HCT116 (cell line): Measurements from ENCODE around the gene CSAD.

Experiments
- ATF3 ChIP-seq: IDR thresholded peaks from 2 replicates; pipeline ENCODE4 v1.6.1; 2012
- CTCF ChIP-seq, 3 experiments: fragments of 200-600 bp in 1 of 3; sonication (generic) in 1 of 3; IDR thresholded peaks in 2 of 3; conservative IDR thresholded peaks in 1 of 3; 2 replicates each; pipeline ENCODE4 v1.5.1; 2012 to 2017; ENCODE audit warnings: low read depth in 2 of 3, low read length in 2 of 3, antibody characterized with exemption in 1 of 3, borderline replicate concordance in 1 of 3, control low read depth in 1 of 3, mild to moderate bottlenecking in 1 of 3, mixed read lengths in 1 of 3, mixed run types in 1 of 3, moderate library complexity in 1 of 3; ENCODE audit not compliant: insufficient read depth in 1 of 3
- JUND ChIP-seq: IDR thresholded peaks from 2 replicates; pipeline ENCODE4 v1.6.1; 2012
- MAX ChIP-seq: IDR thresholded peaks from 2 replicates; pipeline ENCODE4 v1.6.1; 2012
- POLR2AphosphoS5 ChIP-seq: IDR thresholded peaks from 2 replicates; pipeline ENCODE4 v1.6.1; 2011; ENCODE audit warnings: mild to moderate bottlenecking, low read depth, low read length, moderate library complexity
- ZFX ChIP-seq: fragments of 450-650 bp; IDR thresholded peaks from 2 replicates; pipeline ENCODE4 v1.6.1; 2017
- TF ChIP-seq, protein P1 (sequence below): IDR thresholded peaks from 2 replicates; pipeline ENCODE4 v1.6.1; 2012; ENCODE audit warnings: low read depth

GRCh38 chr12:53161119-53161911, 19.4 kb downstream of the CSAD start:
- TF ChIP-seq CTCF (IDR thresholded peaks at IDR 0.05 in 2 of 3, conservative IDR thresholded peaks at IDR 0.05 in 1 of 3; ENCODE audit: borderline replicate concordance in 1 of 3, insufficient read depth in 1 of 3, low read depth in 2 of 3, low read length in 2 of 3) = no peak
- no peak for TF ChIP-seq ATF3
- TF ChIP-seq, protein P1, sequence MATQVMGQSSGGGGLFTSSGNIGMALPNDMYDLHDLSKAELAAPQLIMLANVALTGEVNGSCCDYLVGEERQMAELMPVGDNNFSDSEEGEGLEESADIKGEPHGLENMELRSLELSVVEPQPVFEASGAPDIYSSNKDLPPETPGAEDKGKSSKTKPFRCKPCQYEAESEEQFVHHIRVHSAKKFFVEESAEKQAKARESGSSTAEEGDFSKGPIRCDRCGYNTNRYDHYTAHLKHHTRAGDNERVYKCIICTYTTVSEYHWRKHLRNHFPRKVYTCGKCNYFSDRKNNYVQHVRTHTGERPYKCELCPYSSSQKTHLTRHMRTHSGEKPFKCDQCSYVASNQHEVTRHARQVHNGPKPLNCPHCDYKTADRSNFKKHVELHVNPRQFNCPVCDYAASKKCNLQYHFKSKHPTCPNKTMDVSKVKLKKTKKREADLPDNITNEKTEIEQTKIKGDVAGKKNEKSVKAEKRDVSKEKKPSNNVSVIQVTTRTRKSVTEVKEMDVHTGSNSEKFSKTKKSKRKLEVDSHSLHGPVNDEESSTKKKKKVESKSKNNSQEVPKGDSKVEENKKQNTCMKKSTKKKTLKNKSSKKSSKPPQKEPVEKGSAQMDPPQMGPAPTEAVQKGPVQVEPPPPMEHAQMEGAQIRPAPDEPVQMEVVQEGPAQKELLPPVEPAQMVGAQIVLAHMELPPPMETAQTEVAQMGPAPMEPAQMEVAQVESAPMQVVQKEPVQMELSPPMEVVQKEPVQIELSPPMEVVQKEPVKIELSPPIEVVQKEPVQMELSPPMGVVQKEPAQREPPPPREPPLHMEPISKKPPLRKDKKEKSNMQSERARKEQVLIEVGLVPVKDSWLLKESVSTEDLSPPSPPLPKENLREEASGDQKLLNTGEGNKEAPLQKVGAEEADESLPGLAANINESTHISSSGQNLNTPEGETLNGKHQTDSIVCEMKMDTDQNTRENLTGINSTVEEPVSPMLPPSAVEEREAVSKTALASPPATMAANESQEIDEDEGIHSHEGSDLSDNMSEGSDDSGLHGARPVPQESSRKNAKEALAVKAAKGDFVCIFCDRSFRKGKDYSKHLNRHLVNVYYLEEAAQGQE = no peak
- TF ChIP-seq MAX = no peak
- TF ChIP-seq POLR2AphosphoS5 = no peak
- no peak for TF ChIP-seq ZFX
- no peak for TF ChIP-seq JUND
